ENCODE measurements around the gene CCDC116. TPM values are rescaled to one million over a fixed set of nuclear protein-coding genes. Genes with fewer than 3 reads are reported as not detected.
"Not testable (repeated sequence)": the region's sequence is repeated elsewhere in the genome, so short reads cannot be mapped to it uniquely, and the experiment has no call there.

CCDC116 gene
- total RNA-seq, 1 donor from 2014 or later = not detected

- H3K27me3 ChIP-seq = no peaks in the 10 kb centered on the region
- H3K36me3 ChIP-seq = peaks cover 0 to 35% of the 10 kb centered on the region in 2 donors
- DNase-seq (ENCODE audit: extremely low spot score in 2 of 2) = no peak
- H3K4me1 ChIP-seq = no peaks in the 10 kb centered on the region
- TF ChIP-seq CTCF (IDR thresholded peaks at IDR 0.05) = no peak
- no peak for TF ChIP-seq POLR2A (IDR thresholded peaks at IDR 0.05)
- no peak for TF ChIP-seq POLR2AphosphoS5 (IDR thresholded peaks at IDR 0.05; ENCODE audit: insufficient read depth in 1 of 2, low read depth in 1 of 2)
- no peaks in the 10 kb centered on the region for H3K9me3 ChIP-seq
- intact Hi-C loops (cut with DNase I) = no loop called here
- no peak overlapping the region for H3K4me3 ChIP-seq
- H3K27ac ChIP-seq = no peak overlapping the region
Measured at GRCh38 chr22:21612858-21613257, 19.7 kb upstream of the CCDC116 start.

DNA sequence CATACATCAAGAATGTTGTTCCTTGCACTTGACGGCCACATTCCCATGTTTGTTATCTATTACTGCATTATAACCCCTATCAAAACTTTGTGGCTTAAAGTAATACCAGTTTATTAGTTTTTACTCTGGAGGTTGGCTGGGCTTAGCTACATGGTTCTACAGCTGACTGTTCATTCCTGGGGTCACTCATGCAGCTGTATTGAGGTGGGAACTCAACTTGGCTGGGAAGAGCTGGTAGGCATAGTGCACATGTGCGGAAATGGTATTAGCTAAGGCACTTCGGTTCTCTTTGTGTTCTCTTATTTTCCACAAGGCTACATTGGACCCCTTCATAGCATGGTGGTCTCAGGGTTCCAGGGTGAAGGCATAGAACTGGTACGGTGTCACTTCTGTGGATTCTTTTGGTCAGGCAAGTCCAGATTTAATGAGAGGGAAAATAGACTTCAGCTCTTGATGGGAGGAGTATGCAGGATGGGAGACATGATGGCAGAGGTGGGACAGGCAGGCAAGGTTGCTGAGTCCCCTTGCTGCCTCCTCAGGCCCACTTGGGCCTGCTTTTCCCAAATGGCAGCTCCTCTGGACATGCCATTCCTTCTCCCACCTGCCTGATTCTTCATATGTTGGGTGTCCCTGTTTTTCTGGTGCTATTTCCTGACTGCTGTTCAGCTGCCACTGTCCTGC is 18.9 kb upstream of the CCDC116 start:
- no peak for TF ChIP-seq POLR2AphosphoS5 (IDR thresholded peaks at IDR 0.05; ENCODE audit: insufficient read depth in 1 of 2, low read depth in 1 of 2)
- no peak for TF ChIP-seq POLR2A (IDR thresholded peaks at IDR 0.05)
- TF ChIP-seq CTCF (IDR thresholded peaks at IDR 0.05) = no peak
- H3K36me3 ChIP-seq = peaks cover 0 to 35% of the 10 kb centered on the region in 2 donors

DNA sequence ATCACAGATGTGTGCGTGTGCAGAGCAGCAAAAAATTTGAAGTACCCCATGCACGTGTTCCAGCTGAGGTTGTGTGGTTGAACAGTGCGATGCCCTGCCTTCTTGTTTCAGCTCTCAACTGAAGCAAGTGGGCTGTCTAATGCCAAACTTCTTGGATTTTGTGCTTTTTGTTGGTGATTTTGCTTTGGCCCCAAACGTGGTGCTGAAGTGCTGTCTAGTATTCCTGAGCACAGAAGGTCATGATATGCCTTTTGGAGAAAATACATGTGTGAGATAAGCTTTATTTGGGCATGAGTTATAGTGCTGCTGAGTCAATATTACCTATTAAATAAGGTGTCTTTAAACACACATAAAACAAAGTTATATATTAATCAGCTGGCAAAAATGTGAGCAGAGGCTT is 16.8 kb upstream of the CCDC116 start:
- TF ChIP-seq CTCF (IDR thresholded peaks at IDR 0.05) (no peak), POLR2A (IDR thresholded peaks at IDR 0.05) (no peak), POLR2AphosphoS5 (IDR thresholded peaks at IDR 0.05; ENCODE audit: insufficient read depth in 1 of 2, low read depth in 1 of 2) (no peak)
- peaks cover 8% of the 10 kb centered on the region for H3K4me1 ChIP-seq
- no peak overlapping the region for H3K4me3 ChIP-seq

More for the DNA sequence above, 18.9 kb upstream of the CCDC116 start:
- Histone ChIP-seq H3K27me3 (no peaks in the 10 kb centered on the region), H3K27ac (no peak overlapping the region), H3K9me3 (no peaks in the 10 kb centered on the region), H3K4me1 (no peaks in the 10 kb centered on the region), H3K4me3 (no peak overlapping the region)
- intact Hi-C loops (cut with DNase I) = no loop called here
- DNase-seq (ENCODE audit: extremely low spot score in 2 of 2) = no peak

GRCh38 chr22:21617337-21617736 is 15.2 kb upstream of the CCDC116 start:
- peaks cover 20% of the 10 kb centered on the region for H3K4me1 ChIP-seq

More for the DNA sequence above, 16.8 kb upstream of the CCDC116 start:
- Histone ChIP-seq H3K27ac (no peak overlapping the region), H3K36me3 (peaks cover 0 to 34% of the 10 kb centered on the region in 2 donors), H3K27me3 (no peaks in the 10 kb centered on the region), H3K9me3 (no peaks in the 10 kb centered on the region)
- no peak for DNase-seq (ENCODE audit: extremely low spot score in 2 of 2)
- intact Hi-C loops (cut with DNase I) = no loop called here

GRCh38 chr22:21621025-21621424 is 11.5 kb upstream of the CCDC116 start:
- no peak for TF ChIP-seq CTCF (IDR thresholded peaks at IDR 0.05)
- no peak for TF ChIP-seq POLR2A (IDR thresholded peaks at IDR 0.05)
- TF ChIP-seq POLR2AphosphoS5 (IDR thresholded peaks at IDR 0.05; ENCODE audit: insufficient read depth in 1 of 2, low read depth in 1 of 2) = no peak
- Histone ChIP-seq H3K27me3 (no peaks in the 10 kb centered on the region), H3K36me3 (no peaks in the 10 kb centered on the region), H3K9me3 (no peaks in the 10 kb centered on the region), H3K4me1 (peaks cover 46% of the 10 kb centered on the region), H3K4me3 (no peak overlapping the region), H3K27ac (no peak overlapping the region)
- intact Hi-C loops (cut with DNase I) = no loop called here
- DNase-seq (ENCODE audit: extremely low spot score in 2 of 2) = no peak

More at GRCh38 chr22:21617337-21617736, 15.2 kb upstream of the CCDC116 start:
- H3K27me3 ChIP-seq; H3K27ac ChIP-seq; H3K9me3 ChIP-seq; intact Hi-C loops (cut with DNase I); DNase-seq (ENCODE audit: extremely low spot score in 2 of 2); H3K4me3 ChIP-seq: not testable (repeated sequence)
- peaks cover 0 to 20% of the 10 kb centered on the region in 2 donors for H3K36me3 ChIP-seq

Measured in vagina (tissue), 2 donors.